ENCODE results near the gene MED13L. TPM values are rescaled to one million over a fixed set of nuclear protein-coding genes. Genes with fewer than 3 reads are reported as not detected.

The MED13L gene
- total RNA-seq, 4 donors from 2014 or later: 153 to 251 (median 194) TPM

- DNase-seq (ENCODE audit: low spot score): no peak
- TF ChIP-seq CTCF (IDR thresholded peaks at IDR 0.05): no peak
Measured at GRCh38 chr12:116078396-116078795, 199.1 kb downstream of the MED13L start.

GRCh38 chr12:116077431-116077830, 200.1 kb downstream of the MED13L start:
- no peak for ATAC-seq (ENCODE audit: low FRiP score)
- no peak for TF ChIP-seq CTCF (IDR thresholded peaks at IDR 0.05)
- DNase-seq (ENCODE audit: low spot score): no peak

More at GRCh38 chr12:116078396-116078795, 199.1 kb downstream of the MED13L start:
- ATAC-seq (ENCODE audit: low FRiP score): no peak

- TF ChIP-seq CTCF (IDR thresholded peaks at IDR 0.05): no peak
- ATAC-seq (ENCODE audit: low FRiP score) (no peak), DNase-seq (ENCODE audit: low spot score) (no peak)
Measured at GRCh38 chr12:116076399-116076798, 201.1 kb downstream of the MED13L start.

GRCh38 chr12:116074686-116075085, 202.8 kb downstream of the MED13L start:
- ATAC-seq (ENCODE audit: low FRiP score) (no peak), DNase-seq (ENCODE audit: low spot score) (no peak)
- no peak for TF ChIP-seq CTCF (IDR thresholded peaks at IDR 0.05)

- no peak for TF ChIP-seq CTCF (IDR thresholded peaks at IDR 0.05)
- no peak for ATAC-seq (ENCODE audit: low FRiP score)
Measured at GRCh38 chr12:116071555-116072230, 205.8 kb downstream of the MED13L start.

GRCh38 chr12:116070444-116070843, 207.0 kb downstream of the MED13L start:
- DNase-seq (ENCODE audit: low spot score) (no peak), ATAC-seq (ENCODE audit: low FRiP score) (no peak)
- TF ChIP-seq CTCF (IDR thresholded peaks at IDR 0.05): no peak

More at GRCh38 chr12:116071555-116072230, 205.8 kb downstream of the MED13L start:
- no peak for DNase-seq (ENCODE audit: low spot score)

- DNase-seq (ENCODE audit: low spot score) (no peak), ATAC-seq (ENCODE audit: low FRiP score) (no peak)
- no peak for TF ChIP-seq CTCF (IDR thresholded peaks at IDR 0.05)
Measured at GRCh38 chr12:116069943-116070342, 207.6 kb downstream of the MED13L start.

All from omental fat pad (tissue), 4 donors.